KOPT-K1 (cell line): ENCODE measurements around the gene RBPJL.

Experiments
- H3K27ac ChIP-seq: fragments of 200-600 bp; sonication (generic); 2 replicates; pipeline ENCODE4 v1.5.1; 2016; ENCODE audit warnings: antibody characterized with exemption, mild to moderate bottlenecking, low read depth, low read length; ENCODE audit not compliant: poor library complexity, severe bottlenecking
- H3K36me3 ChIP-seq: fragments of 200-600 bp; sonication (generic); 2 replicates; pipeline ENCODE4 v1.5.1; 2017; ENCODE audit warnings: antibody characterized with exemption, mild to moderate bottlenecking, low read length, moderate library complexity; ENCODE audit not compliant: insufficient read depth
- H3K9me3 ChIP-seq: fragments of 200-600 bp; sonication (generic); 2 replicates; pipeline ENCODE4 v1.5.1; 2017; ENCODE audit warnings: antibody characterized with exemption, low read length, mild to moderate bottlenecking; ENCODE audit not compliant: insufficient read depth, poor library complexity, severe bottlenecking

Gene RBPJL

GRCh38 chr20:45306431-45306982, at the start of gene RBPJL:
RBPJL (plus strand) TSS chr20:45306840; CDS start chr20:45306923, 83 bp downstream.
- Histone ChIP-seq H3K36me3 (no peaks in the 10 kb centered on the region), H3K27ac (no peak within 1 kb of the TSS), H3K9me3 (no peaks in the 10 kb centered on the region)

- Histone ChIP-seq H3K27ac (no peak overlapping the region), H3K9me3 (no peaks in the 10 kb centered on the region)
These were observed 49.5 kb upstream of the RBPJL start for GRCh38 chr20:45257161-45257560.

GRCh38 chr20:45257711-45258110, 48.9 kb upstream of the RBPJL start:
- H3K27ac ChIP-seq = no peak overlapping the region
- no peaks in the 10 kb centered on the region for H3K9me3 ChIP-seq
- H3K36me3 ChIP-seq = no peaks in the 10 kb centered on the region

More at GRCh38 chr20:45257161-45257560, 49.5 kb upstream of the RBPJL start:
- H3K36me3 ChIP-seq = no peaks in the 10 kb centered on the region

GRCh38 chr20:45258259-45258658, 48.4 kb upstream of the RBPJL start:
- Histone ChIP-seq H3K27ac (no peak overlapping the region), H3K9me3 (no peaks in the 10 kb centered on the region)

GRCh38 chr20:45258664-45259063, 48.0 kb upstream of the RBPJL start:
- Histone ChIP-seq H3K36me3 (no peaks in the 10 kb centered on the region), H3K27ac (no peak overlapping the region), H3K9me3 (no peaks in the 10 kb centered on the region)

More at GRCh38 chr20:45258259-45258658, 48.4 kb upstream of the RBPJL start:
- H3K36me3 ChIP-seq = no peaks in the 10 kb centered on the region

GRCh38 chr20:45263556-45264266, 42.9 kb upstream of the RBPJL start:
- Histone ChIP-seq H3K27ac (no peak overlapping the region), H3K9me3 (no peaks in the 10 kb centered on the region), H3K36me3 (no peaks in the 10 kb centered on the region)

GRCh38 chr20:45266977-45267376, 39.7 kb upstream of the RBPJL start:
- Histone ChIP-seq H3K27ac (no peak overlapping the region), H3K9me3 (no peaks in the 10 kb centered on the region), H3K36me3 (no peaks in the 10 kb centered on the region)

- Histone ChIP-seq H3K27ac (no peak overlapping the region), H3K36me3 (no peaks in the 10 kb centered on the region), H3K9me3 (no peaks in the 10 kb centered on the region)
These were observed 38.1 kb upstream of the RBPJL start for GRCh38 chr20:45268531-45268930.

GRCh38 chr20:45269056-45269455, 37.6 kb upstream of the RBPJL start:
- no peaks in the 10 kb centered on the region for H3K36me3 ChIP-seq
- H3K27ac ChIP-seq = no peak overlapping the region
- H3K9me3 ChIP-seq = no peaks in the 10 kb centered on the region

GRCh38 chr20:45269754-45270270, 36.8 kb upstream of the RBPJL start:
- H3K27ac ChIP-seq = no peak overlapping the region
- no peaks in the 10 kb centered on the region for H3K9me3 ChIP-seq
- no peaks in the 10 kb centered on the region for H3K36me3 ChIP-seq

GRCh38 chr20:45275338-45275737, 31.3 kb upstream of the RBPJL start:
- Histone ChIP-seq H3K36me3 (no peaks in the 10 kb centered on the region), H3K27ac (no peak overlapping the region), H3K9me3 (no peaks in the 10 kb centered on the region)

GRCh38 chr20:45279992-45280391, 26.6 kb upstream of the RBPJL start:
- H3K27ac ChIP-seq = no peak overlapping the region
- no peaks in the 10 kb centered on the region for H3K9me3 ChIP-seq
- H3K36me3 ChIP-seq = no peaks in the 10 kb centered on the region

- Histone ChIP-seq H3K36me3 (no peaks in the 10 kb centered on the region), H3K27ac (no peak overlapping the region), H3K9me3 (no peaks in the 10 kb centered on the region)
These were observed 23.7 kb upstream of the RBPJL start for GRCh38 chr20:45282700-45283550.

- no peaks in the 10 kb centered on the region for H3K36me3 ChIP-seq
- no peaks in the 10 kb centered on the region for H3K9me3 ChIP-seq
- no peak overlapping the region for H3K27ac ChIP-seq
These were observed 23.0 kb upstream of the RBPJL start for GRCh38 chr20:45283551-45284057.

GRCh38 chr20:45288376-45288775, 18.3 kb upstream of the RBPJL start:
- Histone ChIP-seq H3K27ac (no peak overlapping the region), H3K9me3 (no peaks in the 10 kb centered on the region)

More at GRCh38 chr20:45288376-45288775, 18.3 kb upstream of the RBPJL start:
- H3K36me3 ChIP-seq = no peaks in the 10 kb centered on the region
